Activated T-cell treated with anti-CD3 and anti-CD28 coated beads for 24 hours (primary cell): ENCODE data around the gene METAP1.
"Not testable (repeated sequence)": the region's sequence is repeated elsewhere in the genome, so short reads cannot be mapped to it uniquely, and the experiment has no call there.

Experiments
- DNase-seq: peaks from one replicate; pipeline ENCODE4 v3.0.0-alpha.2; 2020; ENCODE audit warnings: low read depth

The METAP1 gene

DNA sequence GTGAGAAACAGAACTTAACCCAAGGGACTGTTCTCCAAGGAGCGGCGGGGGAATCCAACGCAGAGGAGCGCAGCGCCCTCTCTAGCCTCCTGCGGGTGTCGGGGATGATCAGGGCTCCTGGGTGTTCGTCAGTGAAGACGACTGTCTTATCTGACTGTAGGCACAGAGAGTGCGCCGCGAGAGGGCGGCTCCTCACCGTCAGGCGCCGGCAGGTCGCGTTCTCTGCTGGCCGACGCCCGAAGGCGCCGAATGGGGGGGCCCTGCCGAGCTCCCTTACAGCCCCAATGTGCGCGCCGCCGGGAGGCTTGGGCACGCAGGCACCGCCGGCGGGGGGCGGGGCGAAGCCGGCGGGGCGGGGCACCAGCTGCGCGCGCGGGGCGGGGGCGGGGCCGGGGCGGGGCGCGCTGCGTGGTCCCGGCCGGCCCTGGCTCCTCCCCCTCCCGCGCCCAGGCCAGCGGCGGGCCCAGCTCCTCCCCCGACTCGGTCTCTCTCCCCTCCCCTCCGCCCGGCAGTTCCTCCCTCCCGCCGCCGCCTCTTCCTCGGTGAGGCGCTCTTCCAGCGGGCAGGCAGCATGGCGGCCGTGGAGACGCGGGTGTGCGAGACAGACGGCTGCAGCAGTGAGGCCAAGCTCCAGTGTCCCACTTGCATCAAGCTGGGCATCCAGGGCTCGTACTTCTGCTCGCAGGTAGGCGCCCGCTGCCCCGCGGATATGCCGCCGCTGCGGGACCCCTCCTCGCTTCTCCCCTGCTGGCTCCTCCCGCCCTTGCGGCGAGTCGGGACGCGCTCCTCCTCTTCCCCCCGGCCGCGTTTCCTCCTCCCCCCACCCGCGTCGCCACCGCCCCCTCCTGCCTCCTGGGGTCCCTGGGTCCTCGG is at the start of gene METAP1:
Gene METAP1 (plus strand): TSS at position 539 of the 873 bp plus-strand sequence. CDS start 33 bp downstream, at position 572.
- peak; percentile 94 for DNase-seq

DNA sequence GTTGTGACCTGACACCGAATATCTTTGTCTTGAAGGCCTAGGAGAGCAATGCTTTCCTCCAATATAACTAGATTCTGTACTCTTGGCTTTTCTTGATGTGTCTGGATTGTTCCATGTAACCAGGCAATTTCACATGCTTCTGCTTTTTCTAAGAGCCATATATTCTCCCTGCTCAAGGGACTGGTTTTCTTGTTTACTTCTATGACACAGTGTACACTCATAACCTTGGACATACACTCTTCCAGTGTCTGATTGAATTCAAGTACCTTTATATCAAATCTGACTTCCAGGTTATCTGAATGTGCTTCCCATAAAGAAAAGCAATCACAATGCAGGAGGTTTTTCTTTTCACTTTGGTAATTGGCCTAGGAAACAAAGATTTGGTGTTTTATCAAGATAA is 49.2 kb upstream of the METAP1 start:
- DNase-seq, result no peak

DNA sequence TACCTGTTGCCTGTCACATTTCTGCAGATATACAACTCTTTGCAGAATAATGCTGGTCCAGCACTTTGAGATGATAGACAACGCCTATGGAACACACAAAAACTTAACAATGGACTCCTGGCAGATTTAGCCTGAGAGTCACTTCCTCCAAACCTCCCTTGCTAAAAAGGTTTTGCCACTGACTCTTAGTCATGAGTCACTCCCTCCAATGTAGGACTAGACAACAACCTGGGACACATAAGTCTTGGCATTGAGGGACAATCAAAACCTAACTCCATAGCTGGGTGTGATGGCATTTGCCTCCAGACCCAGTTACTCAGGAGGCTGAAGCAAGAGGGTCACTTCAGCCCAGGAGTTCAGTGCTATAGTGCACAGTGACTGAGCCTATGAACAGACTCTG is 44.6 kb upstream of the METAP1 start:
- no peak for DNase-seq

DNA sequence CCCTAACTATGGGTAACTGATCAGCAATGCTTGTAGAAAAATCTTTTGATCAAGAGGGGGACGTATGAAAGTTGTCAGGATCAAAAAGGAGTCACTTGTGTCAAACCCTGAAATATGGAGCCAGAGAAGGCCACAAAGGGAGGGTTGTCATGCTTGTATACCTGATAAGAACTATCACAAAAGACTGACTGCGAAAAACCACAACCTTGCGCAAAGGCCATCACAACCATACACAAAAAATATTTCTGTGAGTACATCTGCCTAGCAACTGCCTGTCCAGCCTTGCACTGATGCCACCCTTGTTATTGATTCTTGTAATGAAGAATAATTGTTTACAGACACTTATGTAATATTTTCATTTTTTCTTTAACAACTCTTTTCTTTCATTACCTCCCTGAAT is 43.8 kb upstream of the METAP1 start:
- DNase-seq, result no peak

DNA sequence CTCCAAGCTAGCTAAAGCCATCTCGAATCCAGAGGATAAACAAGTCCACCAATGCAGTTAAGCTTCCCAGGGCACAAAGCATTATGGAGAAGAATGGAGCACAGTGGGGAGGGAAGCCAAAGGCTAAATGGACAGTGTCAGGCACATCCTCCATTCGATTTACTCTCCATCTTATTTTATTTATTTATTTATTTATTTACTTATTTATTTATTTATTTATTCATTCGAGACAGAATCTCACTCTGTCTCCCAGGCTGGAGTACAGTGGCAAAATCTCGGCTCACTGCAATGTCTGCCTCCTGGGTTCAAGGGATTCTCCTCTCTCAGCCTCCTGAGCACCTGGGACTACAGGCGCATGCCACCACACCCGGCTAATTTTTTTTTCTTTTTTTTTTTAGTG is 40.3 kb upstream of the METAP1 start:
- DNase-seq, result no peak

DNA sequence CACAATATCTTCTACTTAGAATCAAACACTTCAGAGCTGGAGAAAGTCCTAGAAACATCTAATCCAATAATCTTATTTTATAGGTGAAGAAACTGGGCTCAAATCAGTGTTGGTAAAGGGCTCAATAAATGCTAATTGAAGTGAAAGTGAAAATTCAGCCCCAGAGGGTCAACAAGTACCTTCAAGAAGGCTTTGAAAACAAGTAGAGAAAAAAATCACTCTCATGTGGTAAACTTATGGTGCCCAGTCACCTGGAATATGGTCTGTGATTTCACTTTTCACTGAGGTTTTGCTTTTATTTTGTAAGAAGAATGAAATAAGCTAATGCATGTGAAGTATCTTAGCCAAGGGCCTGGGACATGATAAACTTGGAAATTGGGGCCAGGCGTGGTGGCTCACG is 37.5 kb upstream of the METAP1 start:
- no peak for DNase-seq

DNA sequence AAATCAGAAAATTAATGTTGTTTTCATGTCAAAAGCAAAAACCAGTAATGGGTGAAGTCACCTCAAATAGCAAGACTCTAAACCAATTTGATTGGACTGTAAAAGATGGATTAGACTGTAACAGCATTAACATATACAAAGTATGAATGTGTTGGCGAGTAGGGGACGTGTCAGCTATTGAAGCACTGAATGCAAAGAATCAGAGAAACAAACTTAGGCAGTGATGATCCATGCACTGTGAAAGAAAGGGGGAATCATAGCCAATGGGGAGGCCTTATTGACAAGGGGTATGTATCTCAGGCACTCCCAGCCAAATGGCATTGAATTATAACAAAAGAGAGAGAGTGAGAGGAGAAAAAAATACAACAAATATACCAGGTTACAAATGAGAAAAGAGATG is 36.1 kb upstream of the METAP1 start:
- no peak for DNase-seq

DNA sequence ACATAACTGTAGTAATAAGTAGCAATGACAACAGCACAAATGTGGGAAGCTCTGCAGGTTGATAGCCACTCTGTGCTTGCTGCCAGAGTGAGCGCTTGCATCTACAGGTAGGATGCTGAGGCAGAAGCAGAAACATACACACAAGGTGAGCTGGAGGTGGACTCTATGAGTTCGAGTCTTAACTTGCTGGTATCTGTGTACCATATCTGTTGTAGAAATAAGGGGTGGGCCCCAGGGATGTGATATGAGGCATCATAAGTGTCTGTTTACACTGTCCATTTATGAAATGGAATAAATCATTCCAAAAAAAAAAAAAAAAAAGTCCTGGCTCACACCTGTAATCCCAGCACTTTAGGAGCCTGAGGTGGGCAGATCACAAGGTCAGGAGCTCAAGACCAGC is 33.8 kb upstream of the METAP1 start:
- DNase-seq, result no peak

DNA sequence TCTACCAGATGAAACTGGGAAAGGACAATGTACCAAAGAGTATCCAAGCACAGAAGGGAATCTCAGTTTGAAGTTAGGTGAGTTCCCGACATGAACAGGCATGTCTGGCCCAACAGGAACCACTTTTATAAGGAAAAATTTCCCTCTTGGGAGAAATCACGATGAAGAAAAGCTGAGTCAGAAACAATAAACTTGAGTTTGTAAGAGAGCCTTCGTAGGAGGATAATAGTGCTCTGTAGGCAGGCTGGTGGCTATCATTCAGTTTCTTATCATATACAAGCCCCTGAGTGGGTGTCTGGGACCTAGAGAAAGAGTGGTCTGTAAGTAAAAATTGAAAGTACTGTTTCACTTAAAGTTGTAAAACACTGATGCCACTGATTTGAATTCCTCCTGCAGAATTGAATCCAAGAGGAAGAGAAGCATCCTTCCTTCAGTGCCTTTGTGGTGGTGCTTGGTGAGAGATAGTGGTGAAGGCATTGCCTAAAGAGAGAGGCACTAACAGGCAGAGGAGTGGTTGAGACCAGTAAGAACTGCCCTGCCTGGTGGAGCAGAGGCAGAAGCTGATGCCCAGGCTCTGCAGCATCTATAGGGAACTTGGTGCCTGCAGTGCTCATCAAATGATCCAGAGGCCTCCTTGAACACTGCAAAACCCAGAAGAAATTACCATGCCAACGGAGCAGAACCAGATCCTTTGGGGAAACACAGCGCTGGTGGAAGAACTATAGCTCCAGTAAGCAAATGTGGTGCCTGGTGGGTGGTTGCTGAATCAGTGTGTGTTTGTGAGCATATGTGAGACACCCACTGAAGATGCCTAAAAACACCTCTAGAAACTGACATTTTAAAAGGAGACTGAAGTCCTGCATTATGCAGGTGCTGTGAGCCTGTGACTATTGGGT is 31.7 kb upstream of the METAP1 start:
- DNase-seq, result no peak

DNA sequence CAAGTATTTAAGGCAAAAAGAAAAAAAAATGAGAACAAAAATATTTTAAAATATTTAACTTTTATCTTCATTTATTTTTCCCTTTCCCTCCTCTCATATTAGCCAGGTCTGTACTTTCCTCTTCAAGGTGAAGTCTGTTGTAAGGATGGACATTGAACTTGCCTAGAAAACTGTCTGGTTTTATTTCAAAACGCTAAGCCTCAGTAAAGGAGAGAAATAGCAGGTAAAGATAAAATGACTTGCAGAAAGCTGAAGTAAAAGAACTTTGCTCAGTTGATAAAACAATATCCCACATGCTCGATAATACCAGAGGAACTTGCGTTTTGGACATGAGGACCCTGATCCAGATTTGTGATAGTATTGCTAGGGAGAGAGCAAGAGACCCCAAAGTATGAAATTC is 28.6 kb upstream of the METAP1 start:
- DNase-seq, result no peak

DNA sequence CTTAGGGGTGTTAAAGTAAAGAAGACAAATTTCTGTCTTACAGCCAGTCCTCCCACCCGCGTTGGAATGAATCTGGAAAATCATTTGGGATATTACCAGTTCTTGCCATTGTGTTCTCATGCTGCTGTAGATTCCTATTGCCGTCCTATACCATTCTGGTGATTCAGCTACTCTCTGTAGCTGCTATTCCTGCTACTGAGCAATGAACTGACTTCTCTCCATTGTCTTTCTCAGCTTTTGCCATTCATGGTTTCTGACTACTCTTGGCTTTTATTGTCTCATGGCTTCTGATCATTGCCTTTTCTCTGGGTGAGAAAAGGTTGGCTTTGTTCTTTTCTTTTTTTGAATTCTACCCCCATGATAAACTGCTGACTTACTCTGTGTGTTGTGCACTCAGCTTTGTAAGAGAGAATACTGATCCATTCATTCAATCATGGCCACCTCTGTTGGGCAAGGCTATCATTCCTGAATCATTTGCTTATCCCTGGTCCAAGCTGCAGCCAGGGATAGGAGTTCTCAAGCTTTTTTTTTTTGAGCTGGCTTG is 27.7 kb upstream of the METAP1 start:
- DNase-seq, result no peak

DNA sequence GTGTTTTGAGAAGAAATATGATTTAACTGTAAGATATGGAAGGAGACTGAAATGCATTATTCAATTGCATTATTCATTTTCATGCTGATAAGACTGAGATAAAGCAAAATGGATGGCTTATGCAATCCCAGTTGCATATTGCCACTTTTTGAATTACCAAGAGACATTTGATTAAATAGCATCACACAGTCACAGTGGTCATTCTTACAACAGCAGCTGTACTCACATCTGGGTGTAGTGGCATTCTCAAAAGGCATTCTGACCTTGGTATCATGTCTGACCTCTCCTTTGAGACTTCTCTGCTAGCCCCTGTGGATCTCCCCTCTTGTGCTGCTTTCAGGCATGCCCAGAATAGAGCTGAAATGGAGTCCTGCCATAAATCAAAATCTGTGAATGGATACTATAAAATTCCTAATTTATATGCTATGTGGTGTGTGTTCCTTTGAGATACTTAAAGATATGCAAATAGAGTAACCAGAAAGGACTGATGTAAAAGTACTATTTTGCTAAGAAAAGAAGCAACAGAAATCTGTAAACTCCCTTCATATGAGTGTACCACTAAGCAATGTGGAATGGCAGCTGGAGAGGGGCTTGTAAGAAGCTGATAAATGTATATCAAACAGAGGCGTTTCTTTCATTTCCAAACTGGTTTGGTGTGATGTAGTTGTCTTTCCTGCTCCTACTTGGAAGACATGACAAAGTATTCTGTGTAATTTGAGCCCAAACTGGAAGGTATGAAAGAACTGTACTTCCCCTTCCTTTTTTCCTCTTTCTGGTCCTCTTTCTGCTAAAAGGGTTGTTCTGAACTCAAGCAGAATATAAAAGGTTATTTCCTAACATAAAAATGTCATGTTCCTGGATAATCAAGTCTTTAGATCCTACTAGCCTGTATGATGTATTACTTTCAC is 25.4 kb upstream of the METAP1 start:
- DNase-seq, result no peak

DNA sequence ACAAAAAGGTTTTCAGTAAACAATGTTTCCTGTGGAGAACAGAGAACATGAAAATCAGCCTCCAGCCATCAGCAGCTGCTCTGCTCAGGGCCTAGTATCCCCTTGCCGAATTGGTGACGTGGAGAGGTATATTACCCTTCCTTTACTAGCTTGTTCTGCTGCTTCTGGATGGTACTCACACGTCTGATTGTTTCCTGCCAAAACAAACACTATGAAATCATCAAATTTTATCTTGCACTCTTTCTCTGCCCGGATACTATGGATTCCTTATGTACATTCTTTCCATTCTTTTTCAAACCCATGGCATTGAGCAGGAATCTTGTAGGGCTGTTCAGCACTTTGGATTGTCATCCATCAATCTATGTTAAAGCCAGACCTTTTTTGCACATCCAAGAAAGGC is 18.8 kb upstream of the METAP1 start:
- DNase-seq, result no peak

DNA sequence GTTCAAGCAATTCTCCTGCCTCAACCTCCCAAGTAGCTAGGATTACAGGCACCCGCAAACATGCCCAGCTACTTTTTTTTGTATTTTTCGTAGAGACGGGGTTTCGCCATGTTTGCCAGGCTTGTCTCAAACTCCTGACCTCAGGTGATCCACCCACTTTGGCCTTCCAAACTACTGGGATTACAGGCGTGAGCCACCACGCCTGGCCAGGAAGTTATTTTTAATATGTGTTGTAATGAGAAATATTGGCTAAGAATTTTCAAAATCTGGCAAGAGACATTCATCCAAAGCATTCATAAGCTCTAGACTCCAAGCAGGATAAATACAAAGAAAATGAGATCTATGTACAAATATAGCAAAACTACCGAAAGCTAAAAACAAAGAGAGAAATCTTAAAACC is 18.0 kb upstream of the METAP1 start:
- no peak for DNase-seq

DNA sequence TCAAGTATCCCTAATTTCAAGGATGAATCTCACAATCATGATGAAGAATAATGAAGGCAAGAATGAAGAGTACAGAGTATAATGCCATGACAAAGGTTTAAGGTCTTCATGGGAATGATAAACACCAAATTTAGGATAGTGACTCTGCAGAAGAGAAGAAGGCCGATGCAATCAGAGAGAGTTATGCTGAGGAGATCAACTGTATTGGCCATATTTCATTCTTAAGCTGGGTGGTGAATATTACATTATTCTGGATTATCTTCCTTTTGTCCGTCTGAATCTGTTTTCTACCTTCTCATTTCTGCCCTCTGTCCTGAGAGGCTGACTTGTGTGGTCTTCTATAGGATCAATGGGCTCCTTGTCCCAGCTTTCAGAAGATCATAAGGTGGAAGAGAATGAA is 7.8 kb upstream of the METAP1 start:
- no peak for DNase-seq

DNA sequence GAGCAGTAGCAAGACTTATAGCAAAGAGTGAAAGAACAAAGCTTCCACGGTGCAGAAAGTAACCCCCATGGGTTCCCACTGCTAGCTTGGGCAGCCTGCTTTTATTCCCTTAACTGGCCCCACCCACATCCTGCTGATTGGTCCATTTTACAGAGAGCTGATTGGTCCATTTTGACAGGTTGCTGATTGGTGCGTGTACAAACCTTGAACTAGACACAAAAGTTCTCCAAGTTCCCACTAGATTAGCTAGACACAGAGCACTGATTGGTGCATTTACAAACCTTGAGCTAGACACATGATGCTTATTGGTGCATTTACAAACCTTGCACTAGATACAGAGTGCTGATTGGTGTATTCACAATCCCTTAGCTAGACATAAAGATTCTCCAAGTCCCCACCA is 2.7 kb upstream of the METAP1 start:
- not testable (repeated sequence) for DNase-seq

DNA sequence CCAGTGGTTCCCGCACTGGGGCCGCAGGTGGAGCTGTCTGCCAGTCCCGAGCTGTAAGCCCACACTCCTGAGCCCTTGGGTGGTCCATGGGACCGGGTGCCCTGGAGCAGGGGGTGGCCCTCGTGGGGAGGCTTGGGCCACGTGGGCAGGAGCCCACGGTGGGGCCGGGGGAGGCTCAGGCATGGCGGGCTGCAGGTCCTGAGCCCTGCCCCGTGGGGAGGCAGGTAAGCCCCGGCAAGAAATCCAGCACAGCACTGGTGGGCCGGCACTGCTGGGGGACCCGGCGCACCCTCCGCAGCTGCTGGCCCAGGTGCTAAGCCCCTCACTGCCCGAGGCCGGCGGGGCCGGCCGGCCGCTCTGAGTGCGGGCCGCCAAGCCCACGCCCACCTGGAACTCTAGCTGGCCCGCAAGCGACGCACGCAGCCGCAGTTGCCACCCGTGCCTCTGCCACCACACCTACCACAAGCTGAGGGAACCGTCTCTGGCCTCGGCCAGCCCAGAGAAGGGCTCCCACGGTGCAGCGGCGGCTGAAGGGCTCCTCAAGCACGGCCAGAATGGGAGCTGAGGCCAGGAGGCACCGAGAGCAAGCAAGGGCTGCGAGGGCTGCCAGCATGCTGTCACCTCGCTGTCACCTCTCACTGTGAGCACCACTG is 2.0 kb upstream of the METAP1 start:
- DNase-seq, result no peak

DNA sequence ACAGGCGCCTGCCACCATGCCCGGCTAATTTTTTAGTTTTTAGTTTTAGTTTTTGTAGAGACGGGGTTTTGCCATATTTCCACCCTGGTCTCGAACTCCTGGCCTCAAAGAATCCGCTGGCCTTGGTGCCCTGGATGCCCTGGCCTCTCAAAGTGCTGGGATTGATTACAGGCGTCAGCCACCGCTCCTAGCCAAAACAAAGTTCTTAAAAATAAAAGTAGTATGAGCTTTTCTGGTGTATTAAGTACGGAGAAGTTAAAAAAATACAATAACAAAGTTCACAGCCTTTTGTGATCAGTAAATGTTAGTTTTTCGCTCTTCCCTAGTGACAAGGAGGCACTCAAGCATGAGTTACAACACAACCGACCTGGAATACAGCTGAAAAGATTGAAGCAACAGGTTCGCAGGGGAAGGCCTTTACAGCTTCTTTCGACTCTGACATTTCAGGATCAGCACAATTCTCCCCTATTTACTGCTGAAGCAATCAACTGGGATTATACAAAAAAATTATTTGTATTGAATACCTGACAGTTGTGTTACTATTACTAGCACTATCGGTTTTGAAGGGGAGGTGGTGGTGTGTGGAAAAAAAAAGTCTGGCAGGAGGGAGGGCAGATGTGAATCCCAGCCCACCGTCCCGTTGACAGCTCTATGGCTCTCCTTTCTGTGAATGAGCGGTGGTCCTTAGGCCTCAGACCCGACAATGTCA is 893 bp upstream of the METAP1 start:
- DNase-seq, result no peak

DNA sequence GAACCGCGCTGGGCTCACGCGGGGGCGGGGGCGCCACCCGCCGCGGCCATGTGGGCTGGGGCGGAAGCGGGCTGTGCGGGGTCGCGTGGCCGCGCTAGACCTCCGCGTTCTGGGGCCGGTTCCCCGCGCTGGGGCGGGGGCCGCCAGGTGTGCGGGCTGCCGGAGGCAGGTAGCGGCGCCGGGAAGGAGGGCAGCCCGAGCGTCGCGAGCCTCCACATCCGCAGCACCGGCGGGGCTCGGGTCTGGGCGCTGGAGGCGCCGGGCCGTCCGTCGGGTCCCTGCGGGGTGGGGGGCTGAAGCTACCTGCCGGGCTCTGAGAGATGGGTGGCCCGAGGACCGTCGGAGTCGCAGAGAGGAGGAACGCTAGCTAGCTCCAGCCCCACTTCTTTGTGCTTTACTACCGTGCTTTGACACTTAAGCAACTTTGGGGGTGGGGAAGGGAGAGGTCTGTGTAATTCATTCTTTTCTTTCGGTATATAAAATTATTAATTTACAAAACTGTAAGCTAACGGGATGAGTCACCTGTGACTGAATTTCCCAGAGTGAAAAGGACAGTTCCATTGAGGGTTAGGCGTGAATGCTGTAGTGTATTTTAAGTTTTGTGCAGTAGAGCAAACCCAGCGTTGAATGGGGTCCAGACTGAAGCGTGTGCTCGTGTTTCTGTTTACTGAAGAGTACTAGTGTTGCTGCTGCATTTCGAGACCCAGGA is 689 bp downstream of the METAP1 start:
- DNase-seq, result no peak

DNA sequence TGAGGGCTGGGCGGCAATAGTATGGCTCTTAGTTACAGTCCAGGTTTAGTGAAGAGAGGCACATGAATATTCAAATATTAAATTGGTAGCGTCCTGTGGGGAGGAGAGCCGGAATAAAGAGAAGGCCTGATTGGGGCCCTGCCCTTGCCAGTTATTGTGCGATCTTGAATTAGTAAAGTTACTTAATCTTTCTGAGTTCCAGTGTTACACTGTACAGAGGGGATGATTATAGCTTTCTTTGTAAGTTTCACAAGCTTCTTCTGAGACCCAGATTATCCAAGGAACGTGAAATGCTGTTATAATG is 1.2 kb downstream of the METAP1 start:
- no peak for DNase-seq
